ENCODE measurements around the gene ANO6. TPM values are rescaled to one million over a fixed set of nuclear protein-coding genes. Genes with fewer than 3 reads are reported as not detected.

ANO6 gene
- total RNA-seq, 1 experiment from 2014 or later: 51.4 TPM

DNA sequence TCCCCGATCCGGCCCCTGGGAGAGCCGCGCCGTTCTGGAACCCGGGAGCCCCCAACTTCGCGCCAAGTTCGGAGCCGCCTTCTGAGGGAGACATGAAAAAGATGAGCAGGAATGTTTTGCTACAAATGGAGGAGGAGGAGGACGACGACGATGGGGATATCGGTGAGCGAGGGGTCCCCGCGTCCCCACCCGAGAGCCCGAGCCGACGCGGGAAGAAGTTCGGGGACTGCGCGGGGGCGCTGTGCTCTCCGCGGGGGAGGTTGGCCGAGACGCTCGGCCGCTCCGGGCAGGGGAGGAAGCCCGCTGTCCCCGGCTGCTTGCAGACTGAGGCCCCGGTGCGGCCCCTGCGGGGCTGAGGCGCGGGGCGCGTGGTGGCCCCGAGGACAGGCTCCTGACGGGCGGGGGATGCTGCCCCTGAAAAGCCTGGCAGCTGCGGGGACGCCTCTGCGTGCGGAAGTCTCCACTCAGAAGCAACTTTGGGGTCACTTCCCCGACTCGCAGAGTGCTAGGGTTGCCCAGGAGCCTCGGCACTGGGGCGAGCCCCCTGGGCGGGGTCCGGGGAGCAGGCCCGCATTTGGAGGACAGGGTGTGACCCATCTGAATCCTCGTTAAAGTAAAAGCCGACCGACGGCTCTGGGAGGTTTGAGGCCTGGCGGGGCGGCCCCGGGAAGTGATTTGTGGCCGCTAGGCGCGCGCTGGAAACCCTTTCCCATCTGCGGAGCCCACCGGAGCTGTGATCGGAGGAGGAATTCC lies 511 bp downstream of the ANO6 start:
- no peaks in the 10 kb centered on the region for H3K27me3 ChIP-seq (ENCODE audit: insufficient read depth, low read depth)
- H3K4me1 ChIP-seq (replicated peaks; ENCODE audit: insufficient read depth): peaks cover 46% of the 10 kb centered on the region
- H2AFZ ChIP-seq: peak overlapping the region; percentile 80
- H3F3A ChIP-seq (ENCODE audit: insufficient read depth, low read depth): peaks cover 53% of the 10 kb centered on the region
- peak overlapping the region; percentile 86 for H3K4me3 ChIP-seq
- CTCF ChIA-PET: interaction anchor here (1.6 kb wide), 1 partner anchor 52 kb away, joined by 3 read pairs; no protein-coding TSS in a partner anchor
- DNase-seq: peak; percentile 37 to 47
- POLR2A ChIA-PET (ENCODE audit: unreplicated experiment): interaction anchor here (0.6 to 1.1 kb wide), 3 partner anchors 43 to 774 kb away, joined by 3 to 4 read pairs (median 4); no protein-coding TSS in a partner anchor
- H3K9me3 ChIP-seq (ENCODE audit: insufficient read depth, low read depth): no peaks in the 10 kb centered on the region
- no peak for TF ChIP-seq EZH2 (IDR thresholded peaks at IDR 0.05; ENCODE audit: low read depth)
- TF ChIP-seq, protein P1, sequence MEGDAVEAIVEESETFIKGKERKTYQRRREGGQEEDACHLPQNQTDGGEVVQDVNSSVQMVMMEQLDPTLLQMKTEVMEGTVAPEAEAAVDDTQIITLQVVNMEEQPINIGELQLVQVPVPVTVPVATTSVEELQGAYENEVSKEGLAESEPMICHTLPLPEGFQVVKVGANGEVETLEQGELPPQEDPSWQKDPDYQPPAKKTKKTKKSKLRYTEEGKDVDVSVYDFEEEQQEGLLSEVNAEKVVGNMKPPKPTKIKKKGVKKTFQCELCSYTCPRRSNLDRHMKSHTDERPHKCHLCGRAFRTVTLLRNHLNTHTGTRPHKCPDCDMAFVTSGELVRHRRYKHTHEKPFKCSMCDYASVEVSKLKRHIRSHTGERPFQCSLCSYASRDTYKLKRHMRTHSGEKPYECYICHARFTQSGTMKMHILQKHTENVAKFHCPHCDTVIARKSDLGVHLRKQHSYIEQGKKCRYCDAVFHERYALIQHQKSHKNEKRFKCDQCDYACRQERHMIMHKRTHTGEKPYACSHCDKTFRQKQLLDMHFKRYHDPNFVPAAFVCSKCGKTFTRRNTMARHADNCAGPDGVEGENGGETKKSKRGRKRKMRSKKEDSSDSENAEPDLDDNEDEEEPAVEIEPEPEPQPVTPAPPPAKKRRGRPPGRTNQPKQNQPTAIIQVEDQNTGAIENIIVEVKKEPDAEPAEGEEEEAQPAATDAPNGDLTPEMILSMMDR (conservative IDR thresholded peaks at IDR 0.05): no peak
- peaks cover 81% of the 10 kb centered on the region for H3K79me2 ChIP-seq (ENCODE audit: low read depth)
- intact Hi-C loops (cut with micrococcal nuclease; ENCODE audit: unreplicated experiment): loop anchor here (2.0 to 5.0 kb wide), 2 partner anchors 52 to 511 kb away; partner anchors contain the start of gene ARID2
- H4K20me1 ChIP-seq (ENCODE audit: insufficient read depth): no peaks in the 10 kb centered on the region
- no peaks in the 10 kb centered on the region; the same call in 1 of the 2 replicates for H3K9me2 ChIP-seq (ENCODE audit: insufficient read depth)
- peak overlapping the region; percentile 83 for H3K4me2 ChIP-seq
- peak overlapping the region; percentile 93 for H3K27ac ChIP-seq
- no TSS peak for BruUV-seq (replicated peaks)
- H3K36me3 ChIP-seq (ENCODE audit: low read depth): no peaks in the 10 kb centered on the region

DNA sequence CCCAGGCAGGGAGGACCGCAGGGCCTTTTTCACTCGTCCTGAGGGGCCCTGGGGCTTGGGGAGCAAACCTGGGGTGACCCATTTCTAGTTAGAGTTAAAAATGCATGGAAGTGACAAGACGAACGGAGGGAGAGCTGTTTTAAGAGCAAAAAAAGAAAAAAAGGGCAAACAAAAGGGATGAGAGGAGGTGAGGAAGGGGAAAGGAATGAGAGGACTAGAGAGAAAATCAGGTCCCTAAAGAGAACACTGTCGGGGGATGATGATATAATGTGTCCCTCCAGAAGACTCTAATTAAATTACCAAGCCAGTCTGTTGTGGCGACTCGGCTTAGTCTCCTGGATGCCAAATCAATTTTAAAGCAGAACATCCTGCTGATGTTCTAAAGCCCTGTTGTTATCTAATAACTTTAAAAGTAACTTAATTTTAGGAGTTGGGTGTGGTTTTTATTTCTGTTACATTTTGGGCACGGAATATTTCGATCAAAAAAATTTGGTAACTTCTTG lies 1.1 kb downstream of the ANO6 start:
- H3K4me3 ChIP-seq: peak overlapping the region; percentile 86
- no peak for DNase-seq
- H3K27ac ChIP-seq: peak overlapping the region; percentile 93
- peaks cover 47% of the 10 kb centered on the region for H3K4me1 ChIP-seq (replicated peaks; ENCODE audit: insufficient read depth)
- peaks cover 87% of the 10 kb centered on the region for H3K79me2 ChIP-seq (ENCODE audit: low read depth)
- peak overlapping the region; percentile 80 for H2AFZ ChIP-seq
- no TSS peak for BruUV-seq (replicated peaks)
- ChIA-PET CTCF (interaction anchor here (1.6 kb wide), 1 partner anchor 52 kb away, joined by 3 read pairs; no protein-coding TSS in a partner anchor), POLR2A (ENCODE audit: unreplicated experiment) (interaction anchor here (0.6 kb wide), 1 partner anchor 43 kb away, joined by 4 read pairs; no protein-coding TSS in a partner anchor)
- peak overlapping the region; percentile 83 for H3K4me2 ChIP-seq
- no peaks in the 10 kb centered on the region for H3K9me3 ChIP-seq (ENCODE audit: insufficient read depth, low read depth)
- no peaks in the 10 kb centered on the region for H3K9me2 ChIP-seq (ENCODE audit: insufficient read depth)
- H3K36me3 ChIP-seq (ENCODE audit: low read depth): no peaks in the 10 kb centered on the region
- H3F3A ChIP-seq (ENCODE audit: insufficient read depth, low read depth): peaks cover 53% of the 10 kb centered on the region
- TF ChIP-seq, protein P1 (conservative IDR thresholded peaks at IDR 0.05): no peak
- TF ChIP-seq EZH2 (IDR thresholded peaks at IDR 0.05; ENCODE audit: low read depth): no peak
- intact Hi-C loops (cut with micrococcal nuclease; ENCODE audit: unreplicated experiment): loop anchor here (2.0 to 5.0 kb wide), 2 partner anchors 52 to 510 kb away; partner anchors contain the start of gene ARID2
- H4K20me1 ChIP-seq (ENCODE audit: insufficient read depth): no peaks in the 10 kb centered on the region
- no peaks in the 10 kb centered on the region for H3K27me3 ChIP-seq (ENCODE audit: insufficient read depth, low read depth)

DNA sequence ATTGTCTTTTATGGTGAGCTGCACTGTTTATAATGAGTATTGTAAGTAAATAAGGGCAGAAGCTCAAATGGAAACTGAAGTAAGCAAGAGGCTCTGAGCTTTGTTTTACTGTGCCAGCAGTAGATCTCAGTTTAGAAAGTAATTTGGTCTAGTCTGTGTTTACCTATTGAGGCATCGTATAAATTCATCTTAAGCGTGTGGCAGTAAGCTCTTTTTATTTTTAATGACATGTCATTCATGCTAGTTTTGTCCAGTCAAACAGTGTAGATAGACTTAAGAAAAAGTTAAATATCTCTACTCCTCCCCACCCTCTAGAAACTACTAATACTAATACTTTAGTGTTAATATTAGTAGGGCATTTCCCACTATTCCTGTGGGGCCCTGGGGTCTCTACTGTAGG lies 2.0 kb downstream of the ANO6 start:
- ChIA-PET CTCF (no interaction called here), POLR2A (ENCODE audit: unreplicated experiment) (no interaction called here)
- Histone ChIP-seq H3K4me1 (replicated peaks; ENCODE audit: insufficient read depth) (peaks cover 53% of the 10 kb centered on the region), H3K79me2 (ENCODE audit: low read depth) (peaks cover 91% of the 10 kb centered on the region), H4K20me1 (ENCODE audit: insufficient read depth) (no peaks in the 10 kb centered on the region), H3K9me3 (ENCODE audit: insufficient read depth, low read depth) (no peaks in the 10 kb centered on the region), H3K9me2 (ENCODE audit: insufficient read depth) (no peaks in the 10 kb centered on the region), H3F3A (ENCODE audit: insufficient read depth, low read depth) (peaks cover 53% of the 10 kb centered on the region), H3K4me2 (peak overlapping the region; percentile 83), H3K27ac (peak overlapping the region; percentile 93), H3K27me3 (ENCODE audit: insufficient read depth, low read depth) (no peaks in the 10 kb centered on the region), H3K4me3 (peak overlapping the region; percentile 86), H3K36me3 (ENCODE audit: low read depth) (no peaks in the 10 kb centered on the region), H2AFZ (no peak overlapping the region)
- DNase-seq: no peak
- TF ChIP-seq, protein P1 (conservative IDR thresholded peaks at IDR 0.05): no peak
- TF ChIP-seq EZH2 (IDR thresholded peaks at IDR 0.05; ENCODE audit: low read depth): no peak
- BruUV-seq (replicated peaks): no TSS peak
- intact Hi-C loops (cut with micrococcal nuclease; ENCODE audit: unreplicated experiment): loop anchor here (2.0 to 5.0 kb wide), 2 partner anchors 51 to 509 kb away; partner anchors contain the start of gene ARID2
